H1 (cell line): Measurements from ENCODE around the gene FAM24B. TPM values are rescaled to one million over a fixed set of nuclear protein-coding genes. Genes with fewer than 3 reads are reported as not detected.

Experiments
- CTCF ChIA-PET: fragments of 300-600 bp; sonication (Branson Sonifier 250); formaldehyde crosslinking; loops from one replicate; lab custom pipeline; 2021; ENCODE audit not compliant: partially characterized antibody; lab: Charles Lee
- POLR2A ChIA-PET: fragments of 300-600 bp; sonication (Branson Sonifier 250); formaldehyde crosslinking; loops from one replicate; lab custom pipeline; 2021; ENCODE audit warnings: inconsistent platforms; ENCODE audit not compliant: partially characterized antibody; lab: Charles Lee
- DNase-seq, 2 experiments: peaks; one replicate each; pipeline versions ENCODE4 v3.0.0 to v3.0.0-alpha.2; 2010 to 2022; ENCODE audit warnings: low spot score in 2 of 2, low read depth in 1 of 2, mixed read lengths in 1 of 2
- FAIRE-seq: peaks from 2 replicates; lab custom pipeline; 2011; peaks lifted over from hg19 to GRCh38; lab: Jason Lieb, UNC
- H2AFZ ChIP-seq: 2 replicates; pipeline ENCODE4 v1.8.1; 2012; ENCODE audit warnings: low read length, inconsistent platforms
- H2AK5ac ChIP-seq: 2 replicates; pipeline ENCODE4 v1.6.1; 2013; ENCODE audit warnings: low read depth, low read length
- H2BK120ac ChIP-seq: replicated peaks from 2 replicates; pipeline ENCODE3; 2013; ENCODE audit warnings: low read depth, low read length, inconsistent platforms
- H2BK12ac ChIP-seq: 2 replicates; pipeline ENCODE4 v1.6.1; 2013; ENCODE audit warnings: low read depth, low read length
- H2BK15ac ChIP-seq: 2 replicates; pipeline ENCODE4 v1.6.1; 2013; ENCODE audit warnings: low read length
- H2BK20ac ChIP-seq: 2 replicates; pipeline ENCODE4 v1.6.1; 2013; ENCODE audit warnings: low read length
- H2BK5ac ChIP-seq: 2 replicates; pipeline ENCODE4 v1.6.1; 2013; ENCODE audit warnings: low read depth, low read length
- H3K14ac ChIP-seq: 2 replicates; pipeline ENCODE4 v1.6.1; 2013; ENCODE audit warnings: inconsistent platforms; ENCODE audit not compliant: insufficient read length
- H3K18ac ChIP-seq: 2 replicates; pipeline ENCODE4 v1.6.1; 2013; ENCODE audit warnings: low read length; ENCODE audit errors: extremely low read depth
- H3K23ac ChIP-seq: 2 replicates; pipeline ENCODE4 v1.6.1; 2013; ENCODE audit warnings: inconsistent platforms; ENCODE audit not compliant: insufficient read length
- H3K23me2 ChIP-seq: 2 replicates; pipeline ENCODE4 v1.6.1; 2013; ENCODE audit warnings: low read depth, low read length
- H3K27ac ChIP-seq: 2 replicates; pipeline ENCODE4 v1.6.1; 2011; ENCODE audit warnings: low read depth, low read length, inconsistent platforms
- H3K27me3 ChIP-seq, 4 experiments: replicated peaks in 1 of 4; 1 replicate in 1 of 4; 2 replicates in 3 of 4; pipeline versions ENCODE4 v1.6.1 to v1.8.1; 2011 to 2013; ENCODE audit warnings: low read length in 3 of 4, mild to moderate bottlenecking in 3 of 4, inconsistent platforms in 2 of 4, mixed read lengths in 2 of 4, moderate library complexity in 1 of 4; ENCODE audit not compliant: control insufficient read depth in 3 of 4, insufficient read depth in 3 of 4; ENCODE audit errors: extremely low read depth in 1 of 4
- H3K36me3 ChIP-seq, 4 experiments: 2 replicates each; pipeline versions ENCODE4 v1.6.1 to v1.8.1; 2011 to 2013; ENCODE audit warnings: mild to moderate bottlenecking in 4 of 4, low read length in 3 of 4, moderate library complexity in 2 of 4, control low read depth in 1 of 4, inconsistent platforms in 1 of 4; ENCODE audit not compliant: insufficient read depth in 4 of 4, control insufficient read depth in 2 of 4
- H3K4ac ChIP-seq: replicated peaks from 2 replicates; pipeline ENCODE3; 2013; ENCODE audit warnings: low read length, low read depth, mixed read lengths, inconsistent platforms; ENCODE audit not compliant: insufficient read length
- H3K4me1 ChIP-seq, 4 experiments: replicated peaks in 1 of 4; 1 replicate in 1 of 4; 2 replicates in 3 of 4; pipeline versions ENCODE4 v1.6.1 to v1.8.1; 2011 to 2013; ENCODE audit warnings: low read length in 3 of 4, inconsistent platforms in 2 of 4, mixed read lengths in 1 of 4; ENCODE audit not compliant: insufficient read depth in 4 of 4, control insufficient read depth in 3 of 4
- H3K4me2 ChIP-seq, 2 experiments: 2 replicates each; pipeline versions ENCODE4 v1.6.1 to v1.8.1; 2011 to 2013; ENCODE audit warnings: low read depth in 2 of 2, low read length in 2 of 2, control low read depth in 1 of 2, inconsistent platforms in 1 of 2, mild to moderate bottlenecking in 1 of 2; ENCODE audit not compliant: insufficient read depth in 1 of 2
- H3K4me3 ChIP-seq, 4 experiments: fragments of 200-600, 300-600 bp in 1 of 4; sonication (generic), shearing (Covaris generic), sonication (Bioruptor Twin) in 1 of 4; 2 replicates each; pipeline versions ENCODE4 v1.5.1 to v1.8.1; 2011 to 2016; ENCODE audit warnings: low read length in 4 of 4, low read depth in 3 of 4, control low read depth in 2 of 4, inconsistent platforms in 2 of 4, mild to moderate bottlenecking in 2 of 4, mixed read lengths in 1 of 4, moderate library complexity in 1 of 4; ENCODE audit not compliant: insufficient read depth in 2 of 4; ENCODE audit errors: extremely low read depth in 1 of 4
- H3K56ac ChIP-seq: replicated peaks from 2 replicates; pipeline ENCODE3; 2013; ENCODE audit warnings: low read depth, mild to moderate bottlenecking, mixed read lengths, low read length, inconsistent platforms; ENCODE audit not compliant: insufficient read length
- H3K79me1 ChIP-seq: 2 replicates; pipeline ENCODE4 v1.6.1; 2013; ENCODE audit warnings: low read depth, low read length, control low read depth
- H3K79me2 ChIP-seq, 2 experiments: 2 replicates each; pipeline versions ENCODE4 v1.6.1 to v1.8.1; 2012 to 2013; ENCODE audit warnings: low read length in 2 of 2, mild to moderate bottlenecking in 2 of 2, inconsistent platforms in 1 of 2; ENCODE audit not compliant: insufficient read depth in 2 of 2, control insufficient read depth in 1 of 2
- H3K9ac ChIP-seq, 4 experiments: replicated peaks in 1 of 4; 1 replicate in 1 of 4; 2 replicates in 3 of 4; pipeline versions ENCODE4 v1.6.1 to v1.8.1; 2011 to 2013; ENCODE audit warnings: low read depth in 3 of 4, low read length in 3 of 4, control low read depth in 2 of 4, mild to moderate bottlenecking in 2 of 4, moderate library complexity in 2 of 4, inconsistent platforms in 1 of 4; ENCODE audit errors: extremely low read depth in 1 of 4
- H3K9me3 ChIP-seq, 2 experiments: 2 replicates each; pipeline versions ENCODE4 v1.6.1 to v1.8.1; 2012 to 2013; ENCODE audit warnings: mild to moderate bottlenecking in 2 of 2, moderate library complexity in 2 of 2, control low read depth in 1 of 2, inconsistent platforms in 1 of 2, low read depth in 1 of 2, low read length in 1 of 2, mixed read lengths in 1 of 2; ENCODE audit not compliant: insufficient read depth in 2 of 2
- H4K20me1 ChIP-seq, 2 experiments: replicated peaks in 1 of 2; 2 replicates each; pipeline versions ENCODE3 to v1.8.1; 2011 to 2013; ENCODE audit warnings: inconsistent platforms in 2 of 2, low read length in 2 of 2, mild to moderate bottlenecking in 1 of 2; ENCODE audit not compliant: insufficient read depth in 2 of 2, control insufficient read depth in 1 of 2
- H4K5ac ChIP-seq: 2 replicates; pipeline ENCODE4 v1.6.1; 2013; ENCODE audit warnings: low read length, low read depth, mixed read lengths, inconsistent platforms; ENCODE audit not compliant: insufficient read length
- H4K8ac ChIP-seq: 2 replicates; pipeline ENCODE4 v1.8.0; 2013; ENCODE audit warnings: mild to moderate bottlenecking, moderate library complexity, low read length, inconsistent platforms; ENCODE audit not compliant: insufficient read depth; ENCODE audit errors: extremely low read depth
- H4K91ac ChIP-seq: replicated peaks from 2 replicates; pipeline ENCODE3; 2013; ENCODE audit warnings: low read length, mixed read lengths, inconsistent platforms; ENCODE audit not compliant: insufficient read length
- E2F6 ChIP-seq: IDR thresholded peaks from 2 replicates; pipeline ENCODE4 v1.6.1; 2012; ENCODE audit warnings: inconsistent platforms
- GTF2F1 ChIP-seq: IDR thresholded peaks from 2 replicates; pipeline ENCODE4 v1.6.1; 2012; ENCODE audit warnings: low read depth, low read length, improper control_type of control experiment, borderline replicate concordance
- RAD21 ChIP-seq, 2 experiments: IDR thresholded peaks in 1 of 2; conservative IDR thresholded peaks in 1 of 2; 2 replicates each; pipeline ENCODE4 v1.6.1; 2011; ENCODE audit warnings: low read depth in 2 of 2, low read length in 2 of 2, improper control_type of control experiment in 1 of 2, inconsistent platforms in 1 of 2, mild to moderate bottlenecking in 1 of 2, moderate library complexity in 1 of 2
- WGBS, 2 experiments: shearing (Covaris generic) in 1 of 2; methylation state at CpG; one replicate each; pipeline versions ENCODE4 v1.1.6 to v1.1.7; 2013 to 2015; ENCODE audit warnings: low lambda C conversion rate in 2 of 2, mixed read lengths in 2 of 2, inconsistent platforms in 1 of 2, low coverage in 1 of 2, missing lambda C conversion rate in 1 of 2; ENCODE audit not compliant: insufficient replicate concordance in 2 of 2, insufficient coverage in 1 of 2, insufficient read length in 1 of 2; ENCODE audit errors: extremely low coverage in 1 of 2, missing lambda C conversion rate in 1 of 2; 5-methylcytosine and 5-hydroxymethylcytosine counted together
- polyA plus RNA-seq, 7 experiments: library from polyadenylated mRNA; depleted of rRNA in 3 of 7; stranded (reverse) in 5 of 7; unstranded in 2 of 7; fragments of >200 nt in 5 of 7; fragments of 200-250 nt in 2 of 7; gene quantifications; 1 replicate in 5 of 7; 2 replicates in 1 of 7; 4 replicates in 1 of 7; pipeline versions ENCODE4 v1.2.1 to v1.2.3, GENCODE V29; 2011 to 2013; ENCODE audit warnings: missing spikeins in 2 of 7, mixed read lengths in 2 of 7
- total RNA-seq: library from RNA; stranded (reverse); fragmentation: NEBNext Ultra II Directional; extraction: Animal tissue kit (Norgen Biotek cat#: 25700); gene quantifications from 2 replicates; pipeline ENCODE4 v1.2.1, GENCODE V29; 2021

FAM24B gene
- total and polyA plus RNA-seq, 2 of the 8 experiments (the other 6 are each of a cell fraction or from before 2014, with no cell fraction given): 0.50 to 0.56 TPM

- ChIA-PET CTCF (interaction anchor here (2.2 kb wide), 1 partner anchor 14 kb away, joined by 6 read pairs; no protein-coding TSS in a partner anchor), POLR2A (interaction anchor here (0.9 kb wide), 2 partner anchors 10 to 15 kb away, joined by 4 to 6 read pairs; no protein-coding TSS in a partner anchor)
- Histone ChIP-seq H4K8ac (no peak overlapping the region), H2BK12ac (no peak overlapping the region), H3K9me3 (peaks cover 9 to 13% of the 10 kb centered on the region in 2 experiments), H3K36me3 (no peaks in the 10 kb centered on the region), H4K5ac (no peak overlapping the region), H3K18ac (no peak overlapping the region), H3K9ac (no peak overlapping the region), H3K27ac (no peak overlapping the region), H3K56ac (no peak overlapping the region), H3K23me2 (no peaks in the 10 kb centered on the region), H3K4me2 (no peak overlapping the region), H3K4me1 (no peaks in the 10 kb centered on the region), H3K14ac (no peak overlapping the region), H4K20me1 (no peaks in the 10 kb centered on the region), H3K4ac (no peak overlapping the region), H3K23ac (no peak overlapping the region), H3K27me3 (no peaks in the 10 kb centered on the region), H3K79me2 (no peaks in the 10 kb centered on the region), H3K79me1 (no peaks in the 10 kb centered on the region), H4K91ac (no peak overlapping the region), H2BK120ac (no peak overlapping the region), H2BK5ac (no peak overlapping the region), H2AFZ (no peak overlapping the region), H2BK20ac (no peak overlapping the region), H2AK5ac (no peak overlapping the region), H2BK15ac (no peak overlapping the region), H3K4me3 (no peak overlapping the region)
- 65% methylated on average over 2 of the region's 2 CpGs; no CpG with 5 or more reads in 1 of the 2 experiments for WGBS, 2 experiments
- DNase-seq (no peak), FAIRE-seq (no peak)
- TF ChIP-seq RAD21 (IDR thresholded peaks at IDR 0.05 in 1 of 2, conservative IDR thresholded peaks at IDR 0.05 in 1 of 2; ENCODE audit: low read depth in 2 of 2, low read length in 2 of 2) (no peak), E2F6 (no peak), GTF2F1 (no peak)
Measured at GRCh38 chr10:122863216-122864193, 15.9 kb downstream of the FAM24B start.
